Stimulated activated CD4-positive, alpha-beta T cell treated with anti-CD3 and anti-CD28 coated beads, Interleukin-4, amount 100 ng/mL, for 24 hours (primary cell): Measurements from ENCODE around the gene USP17L26.
"Not testable (repeated sequence)": the region's sequence is repeated elsewhere in the genome, so short reads cannot be mapped to it uniquely, and the experiment has no call there.

Experiments used
- DNase-seq: peaks from one replicate; pipeline ENCODE4 v3.0.0-alpha.2; 2020

The USP17L26 gene

GRCh38 chr4:9334358-9334757 lies at the start of gene USP17L26:
Gene USP17L26 (plus strand): TSS chr4:9334658. CDS start chr4:9334658, 0 bp downstream.
- not testable (repeated sequence) for DNase-seq

- DNase-seq, result not testable (repeated sequence)
Measured at GRCh38 chr4:9324191-9324590, 10.3 kb upstream of the USP17L26 start.

GRCh38 chr4:9324865-9325264 lies 9.6 kb upstream of the USP17L26 start, which contains the start of gene USP17L24:
Gene USP17L24 (plus strand): TSS chr4:9325165. CDS start chr4:9325165, 0 bp downstream.
- DNase-seq, result not testable (repeated sequence)

- not testable (repeated sequence) for DNase-seq
Measured at GRCh38 chr4:9329611-9330010, 4.8 kb upstream of the USP17L26 start, which contains the start of gene USP17L25. Gene USP17L25 (plus strand): TSS chr4:9329911. CDS start chr4:9329911, 0 bp downstream.

GRCh38 chr4:9339103-9339502 lies 4.6 kb downstream of the USP17L26 start, which contains the start of gene USP17L5:
Gene USP17L5 (plus strand): TSS chr4:9339403. CDS start chr4:9339403, 0 bp downstream.
- not testable (repeated sequence) for DNase-seq

GRCh38 chr4:9343848-9344247 lies 9.4 kb downstream of the USP17L26 start, which contains the start of gene USP17L27:
Gene USP17L27 (plus strand): TSS chr4:9344148. CDS start chr4:9344148, 0 bp downstream.
- not testable (repeated sequence) for DNase-seq

GRCh38 chr4:9348593-9348992 lies 14.1 kb downstream of the USP17L26 start, which contains the start of gene USP17L28:
Gene USP17L28 (plus strand): TSS chr4:9348893. CDS start chr4:9348893, 0 bp downstream.
- DNase-seq, result not testable (repeated sequence)

GRCh38 chr4:9350866-9351265 lies 16.4 kb downstream of the USP17L26 start:
- DNase-seq, result not testable (repeated sequence)

- not testable (repeated sequence) for DNase-seq
Measured at GRCh38 chr4:9353338-9353737, 18.9 kb downstream of the USP17L26 start, which contains the start of gene USP17L29. Gene USP17L29 (plus strand): TSS chr4:9353638. CDS start chr4:9353638, 0 bp downstream.

GRCh38 chr4:9362829-9363228 lies 28.4 kb downstream of the USP17L26 start, which contains the start of gene USP17L30:
Gene USP17L30 (plus strand): TSS chr4:9363129. CDS start chr4:9363129, 0 bp downstream.
- not testable (repeated sequence) for DNase-seq

- not testable (repeated sequence) for DNase-seq
Measured at GRCh38 chr4:9379881-9380280, 45.4 kb downstream of the USP17L26 start.

GRCh38 chr4:9381012-9381534 lies 46.6 kb downstream of the USP17L26 start:
- DNase-seq, result peak; percentile 71

GRCh38 chr4:9384126-9384525 lies 49.7 kb downstream of the USP17L26 start:
- no peak for DNase-seq
